Posterior cingulate gyrus (tissue), 11 donors: Measurements from ENCODE around the gene RIMBP2.

Source experiments
- DNase-seq, 10 donors: peaks; one replicate each; pipeline versions ENCODE4 v3.0.0 to v3.0.0-alpha.2; 2020 to 2021; ENCODE audit warnings: mixed read lengths in 3 of 10
- intact Hi-C: fragments of 100-400 bp; cut with DNase I; formaldehyde crosslinking; loops from one replicate; pipeline ENCODE4 v1.15.1; 2023

RIMBP2 gene

GRCh38 chr12:130424858-130425697 lies 291.0 kb downstream of the RIMBP2 start:
- intact Hi-C loops = no loop called here
- DNase-seq = no peak

GRCh38 chr12:130423991-130424857 lies 291.9 kb downstream of the RIMBP2 start:
- intact Hi-C loops = no loop called here
- DNase-seq = peak in 1 of 10 donors; percentile 80

GRCh38 chr12:130423136-130423535 lies 293.0 kb downstream of the RIMBP2 start:
- intact Hi-C loops = no loop called here
- DNase-seq = peak in 1 of 10 donors; percentile 84

- intact Hi-C loops = no loop called here
- DNase-seq = no peak
These were observed 293.4 kb downstream of the RIMBP2 start for GRCh38 chr12:130422676-130423075.

- no peak for DNase-seq
- intact Hi-C loops = no loop called here
These were observed 294.2 kb downstream of the RIMBP2 start for GRCh38 chr12:130421896-130422295.

- intact Hi-C loops = no loop called here
- DNase-seq = no peak
These were observed 296.0 kb downstream of the RIMBP2 start for GRCh38 chr12:130420071-130420470.

- peak in 1 of 10 donors; percentile 76 for DNase-seq
- intact Hi-C loops = no loop called here
These were observed 297.0 kb downstream of the RIMBP2 start for GRCh38 chr12:130419116-130419515.

- DNase-seq = no peak
- intact Hi-C loops = no loop called here
These were observed 297.8 kb downstream of the RIMBP2 start for GRCh38 chr12:130418251-130418650.

- intact Hi-C loops = no loop called here
- peak in 1 of 10 donors; percentile 38 for DNase-seq
These were observed 301.7 kb downstream of the RIMBP2 start for GRCh38 chr12:130414381-130414780.

GRCh38 chr12:130413909-130414308 lies 302.2 kb downstream of the RIMBP2 start:
- intact Hi-C loops = no loop called here
- DNase-seq = peak in 1 of 10 donors; percentile 59

GRCh38 chr12:130412384-130412783 lies 303.7 kb downstream of the RIMBP2 start:
- intact Hi-C loops = no loop called here
- no peak for DNase-seq

- DNase-seq = no peak
- intact Hi-C loops = no loop called here
These were observed 310.8 kb downstream of the RIMBP2 start for GRCh38 chr12:130405332-130405731.

- DNase-seq = no peak
- intact Hi-C loops = loop anchor here (5.0 kb wide), 1 partner anchor 346 kb away; no protein-coding TSS in a partner anchor
These were observed 314.4 kb downstream of the RIMBP2 start for GRCh38 chr12:130401703-130402102.

- no peak for DNase-seq
These were observed 317.8 kb downstream of the RIMBP2 start for GRCh38 chr12:130398100-130398848.

GRCh38 chr12:130396667-130397066 lies 319.4 kb downstream of the RIMBP2 start:
- intact Hi-C loops = no loop called here
- no peak for DNase-seq

More at GRCh38 chr12:130398100-130398848, 317.8 kb downstream of the RIMBP2 start:
- intact Hi-C loops = no loop called here

GRCh38 chr12:130394906-130395305 lies 321.2 kb downstream of the RIMBP2 start:
- no peak for DNase-seq
- intact Hi-C loops = no loop called here

- peak in 1 of 10 donors; percentile 77 for DNase-seq
- intact Hi-C loops = no loop called here
These were observed 324.9 kb downstream of the RIMBP2 start for GRCh38 chr12:130391186-130391585.

GRCh38 chr12:130385193-130385592 lies 330.9 kb downstream of the RIMBP2 start:
- no peak for DNase-seq
- intact Hi-C loops = no loop called here

GRCh38 chr12:130384234-130384633 lies 331.9 kb downstream of the RIMBP2 start:
- intact Hi-C loops = no loop called here
- no peak for DNase-seq

GRCh38 chr12:130382818-130383217 lies 333.3 kb downstream of the RIMBP2 start:
- no peak for DNase-seq
- intact Hi-C loops = no loop called here
